Measurements from ENCODE around the gene PLPPR1.

GRCh38 chr9:101037430-101037829, 8.9 kb downstream of the PLPPR1 start:
- no peak for TF ChIP-seq CTCF (IDR thresholded peaks at IDR 0.05)
- no peak for TF ChIP-seq ZFX (IDR thresholded peaks at IDR 0.05; ENCODE audit: borderline replicate concordance)
